KMS-11 (cell line): ENCODE results near the gene RAPGEF1.

Experiments used
- H2AFZ ChIP-seq: fragments of 200-600 bp; sonication (generic); 2 replicates; pipeline ENCODE4 v1.6.1; 2016; ENCODE audit warnings: antibody characterized with exemption, mixed run types, low read depth
- H3K27ac ChIP-seq: fragments of 200-600 bp; sonication (generic); 2 replicates; pipeline ENCODE4 v1.6.1; 2016; ENCODE audit warnings: mild to moderate bottlenecking, mixed run types
- H3K27me3 ChIP-seq: fragments of 200-600 bp; sonication (generic); 2 replicates; pipeline ENCODE4 v1.6.1; 2017; ENCODE audit warnings: mild to moderate bottlenecking, low read depth, mixed run types, moderate library complexity; ENCODE audit not compliant: insufficient read depth
- H3K36me3 ChIP-seq: fragments of 200-600 bp; sonication (generic); 2 replicates; pipeline ENCODE4 v1.6.1; 2017; ENCODE audit warnings: mild to moderate bottlenecking, mixed run types; ENCODE audit not compliant: insufficient read depth
- H3K4me1 ChIP-seq: fragments of 200-600 bp; sonication (generic); 2 replicates; pipeline ENCODE4 v1.6.1; 2016; ENCODE audit warnings: mild to moderate bottlenecking, low read depth, mixed run types; ENCODE audit not compliant: poor library complexity, severe bottlenecking
- H3K4me2 ChIP-seq: fragments of 200-600 bp; sonication (generic); 2 replicates; pipeline ENCODE4 v1.7.0; 2016; ENCODE audit warnings: mild to moderate bottlenecking, mixed run types
- H3K4me3 ChIP-seq: fragments of 200-600 bp; sonication (generic); IDR thresholded peaks from 2 replicates; pipeline ENCODE4 v1.6.1; 2017; ENCODE audit warnings: low read depth, low read length, mixed read lengths; ENCODE audit not compliant: insufficient read depth
- H3K79me2 ChIP-seq: fragments of 200-600 bp; sonication (generic); 2 replicates; pipeline ENCODE4 v1.6.1; 2016; ENCODE audit warnings: low read depth, mixed run types; ENCODE audit not compliant: insufficient read depth
- H3K9ac ChIP-seq: fragments of 200-600 bp; sonication (generic); 2 replicates; pipeline ENCODE4 v1.6.1; 2016; ENCODE audit warnings: mild to moderate bottlenecking, mixed run types
- H4K20me1 ChIP-seq: fragments of 200-600 bp; sonication (generic); 2 replicates; pipeline ENCODE4 v1.6.1; 2016; ENCODE audit warnings: mild to moderate bottlenecking, mixed run types; ENCODE audit not compliant: insufficient read depth
- CTCF ChIP-seq: fragments of 200-600 bp; sonication (generic); conservative IDR thresholded peaks from 2 replicates; pipeline ENCODE4 v1.6.1; 2017; ENCODE audit warnings: low read depth, mild to moderate bottlenecking, antibody characterized with exemption, low read length, moderate library complexity, mixed read lengths

RAPGEF1 gene

GRCh38 chr9:131673068-131673467 is 66.8 kb downstream of the RAPGEF1 start:
- Histone ChIP-seq H3K27me3 (no peaks in the 10 kb centered on the region), H2AFZ (no peak overlapping the region), H3K4me2 (peak overlapping the region; percentile 90), H3K4me3 (no peak overlapping the region), H3K27ac (peak overlapping the region; percentile 87), H3K9ac (peak overlapping the region; percentile 74), H3K79me2 (peaks cover 93% of the 10 kb centered on the region), H3K36me3 (no peaks in the 10 kb centered on the region), H3K4me1 (peaks cover 89% of the 10 kb centered on the region), H4K20me1 (no peaks in the 10 kb centered on the region)
- TF ChIP-seq CTCF, result no peak

GRCh38 chr9:131672451-131672850 is 67.4 kb downstream of the RAPGEF1 start:
- H4K20me1 ChIP-seq, result peaks cover under 1% of the 10 kb centered on the region; the same call in 1 of the 2 replicates
- H3K36me3 ChIP-seq, result no peaks in the 10 kb centered on the region
- peak overlapping the region; percentile 90 for H3K4me2 ChIP-seq
- peaks cover 95% of the 10 kb centered on the region for H3K79me2 ChIP-seq
- no peak for TF ChIP-seq CTCF
- H2AFZ ChIP-seq, result no peak overlapping the region
- peaks cover 89% of the 10 kb centered on the region for H3K4me1 ChIP-seq
- peak overlapping the region; percentile 87 for H3K27ac ChIP-seq
- H3K4me3 ChIP-seq, result no peak overlapping the region
- H3K27me3 ChIP-seq, result no peaks in the 10 kb centered on the region
- H3K9ac ChIP-seq, result peak overlapping the region; percentile 74; the same call in 1 of the 2 replicates

GRCh38 chr9:131671133-131671520 is 68.7 kb downstream of the RAPGEF1 start:
- H3K4me1 ChIP-seq, result peaks cover 85% of the 10 kb centered on the region
- no peaks in the 10 kb centered on the region for H3K36me3 ChIP-seq
- H4K20me1 ChIP-seq, result peaks cover 13% of the 10 kb centered on the region
- no peaks in the 10 kb centered on the region for H3K27me3 ChIP-seq
- H3K27ac ChIP-seq, result peak overlapping the region; percentile 72; the same call in 1 of the 2 replicates
- H3K4me3 ChIP-seq, result no peak overlapping the region
- H2AFZ ChIP-seq, result no peak overlapping the region
- peaks cover 100% of the 10 kb centered on the region for H3K79me2 ChIP-seq
- no peak overlapping the region for H3K9ac ChIP-seq
- peak overlapping the region; percentile 90; the same call in 1 of the 2 replicates for H3K4me2 ChIP-seq
- TF ChIP-seq CTCF, result no peak

- H3K79me2 ChIP-seq, result peaks cover 100% of the 10 kb centered on the region
- H3K4me2 ChIP-seq, result peak overlapping the region; percentile 90; the same call in 1 of the 2 replicates
- peaks cover 18% of the 10 kb centered on the region for H4K20me1 ChIP-seq
- no peaks in the 10 kb centered on the region for H3K27me3 ChIP-seq
- peak overlapping the region; percentile 72; the same call in 1 of the 2 replicates for H3K27ac ChIP-seq
- no peak overlapping the region; the same call in 1 of the 2 replicates for H3K9ac ChIP-seq
- no peaks in the 10 kb centered on the region for H3K36me3 ChIP-seq
- H2AFZ ChIP-seq, result no peak overlapping the region
- TF ChIP-seq CTCF, result no peak
- no peak overlapping the region for H3K4me3 ChIP-seq
- peaks cover 79% of the 10 kb centered on the region for H3K4me1 ChIP-seq
Measured at GRCh38 chr9:131670247-131671132, 69.4 kb downstream of the RAPGEF1 start.
